GM13977 (cell line): Measurements from ENCODE around the gene SYT3.

ENCODE experiments used
- DNase-seq: peaks from one replicate; pipeline ENCODE4 v3.0.0; 2012; ENCODE audit warnings: low spot score
- in situ Hi-C: fragments of 300-500 bp; cut with MboI; formaldehyde crosslinking; loops from one replicate; pipeline ENCODE4 v1.12.0; 2022; ENCODE audit warnings: low sequenced_read_pairs, low pct_unique_long_range_greater_than_20kb, mixed read lengths, inconsistent platforms; ENCODE audit not compliant: unreplicated experiment
- TF ChIP-seq, protein P1 (sequence below): IDR thresholded peaks from 2 replicates; pipeline ENCODE4 v1.5.1; 2012; ENCODE audit warnings: mild to moderate bottlenecking, control low read depth; ENCODE audit not compliant: insufficient read depth; ENCODE audit errors: extremely low read depth, missing control alignments

The SYT3 gene

DNA sequence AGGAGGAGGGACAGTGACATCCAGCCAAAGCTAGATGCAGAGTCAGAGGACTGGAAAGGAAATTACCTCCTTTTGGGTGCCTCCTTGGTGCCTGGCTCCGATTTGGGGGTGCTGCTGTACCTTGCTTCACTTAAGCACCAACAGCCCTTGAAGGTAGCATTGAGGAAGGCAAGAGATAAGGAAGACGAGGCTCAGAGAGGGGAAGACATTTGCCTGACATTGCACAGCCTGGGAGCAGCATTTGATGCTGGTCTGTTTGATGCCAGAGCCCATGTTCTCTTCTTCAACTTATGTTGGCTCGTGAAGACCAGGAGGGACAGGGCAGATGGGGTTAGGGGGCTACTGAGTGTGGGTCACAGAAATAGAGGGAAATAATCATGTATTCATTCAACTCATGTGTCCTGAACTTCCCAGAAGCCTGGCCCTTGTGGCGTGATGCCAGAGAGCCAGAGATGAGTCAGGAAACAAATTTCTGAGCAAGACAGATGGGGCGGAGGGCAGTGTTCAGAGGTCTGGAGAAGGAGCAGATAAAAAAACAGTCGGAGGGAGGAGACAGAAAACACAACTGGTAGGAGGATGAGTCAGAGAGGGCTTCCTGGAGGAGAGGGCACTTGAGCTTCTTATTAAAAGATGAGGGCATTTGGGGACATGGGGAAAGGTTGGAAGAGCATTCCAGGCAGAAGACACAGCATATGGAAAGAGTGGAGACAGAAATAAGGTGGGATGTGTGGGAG lies 6.6 kb upstream of the SYT3 start:
- no peak for DNase-seq

DNA sequence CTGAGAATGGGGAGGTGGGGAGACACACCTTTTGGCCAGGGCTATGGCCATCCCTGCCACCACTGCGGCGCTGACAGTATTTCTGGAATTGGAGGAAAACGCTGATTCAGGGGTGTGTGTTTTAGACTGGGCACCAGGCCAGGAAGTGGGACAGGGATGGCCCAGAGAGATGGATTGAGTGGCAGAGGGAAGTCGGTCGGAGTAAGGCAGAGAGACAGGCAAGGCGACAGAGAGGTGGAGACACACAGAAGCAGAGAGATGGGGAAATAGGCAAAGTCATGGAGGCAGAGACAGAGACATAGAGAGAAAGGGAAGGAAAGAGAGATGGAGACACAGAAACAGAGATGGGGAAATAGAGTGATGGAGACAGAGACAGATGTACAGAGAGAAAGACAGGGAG lies 5.4 kb upstream of the SYT3 start:
- in situ Hi-C loops, result no loop called here
- DNase-seq, result no peak
- TF ChIP-seq, protein P1, sequence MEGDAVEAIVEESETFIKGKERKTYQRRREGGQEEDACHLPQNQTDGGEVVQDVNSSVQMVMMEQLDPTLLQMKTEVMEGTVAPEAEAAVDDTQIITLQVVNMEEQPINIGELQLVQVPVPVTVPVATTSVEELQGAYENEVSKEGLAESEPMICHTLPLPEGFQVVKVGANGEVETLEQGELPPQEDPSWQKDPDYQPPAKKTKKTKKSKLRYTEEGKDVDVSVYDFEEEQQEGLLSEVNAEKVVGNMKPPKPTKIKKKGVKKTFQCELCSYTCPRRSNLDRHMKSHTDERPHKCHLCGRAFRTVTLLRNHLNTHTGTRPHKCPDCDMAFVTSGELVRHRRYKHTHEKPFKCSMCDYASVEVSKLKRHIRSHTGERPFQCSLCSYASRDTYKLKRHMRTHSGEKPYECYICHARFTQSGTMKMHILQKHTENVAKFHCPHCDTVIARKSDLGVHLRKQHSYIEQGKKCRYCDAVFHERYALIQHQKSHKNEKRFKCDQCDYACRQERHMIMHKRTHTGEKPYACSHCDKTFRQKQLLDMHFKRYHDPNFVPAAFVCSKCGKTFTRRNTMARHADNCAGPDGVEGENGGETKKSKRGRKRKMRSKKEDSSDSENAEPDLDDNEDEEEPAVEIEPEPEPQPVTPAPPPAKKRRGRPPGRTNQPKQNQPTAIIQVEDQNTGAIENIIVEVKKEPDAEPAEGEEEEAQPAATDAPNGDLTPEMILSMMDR, result no peak

More for the DNA sequence above, 6.6 kb upstream of the SYT3 start:
- in situ Hi-C loops, result no loop called here
- TF ChIP-seq, protein P1, result no peak

DNA sequence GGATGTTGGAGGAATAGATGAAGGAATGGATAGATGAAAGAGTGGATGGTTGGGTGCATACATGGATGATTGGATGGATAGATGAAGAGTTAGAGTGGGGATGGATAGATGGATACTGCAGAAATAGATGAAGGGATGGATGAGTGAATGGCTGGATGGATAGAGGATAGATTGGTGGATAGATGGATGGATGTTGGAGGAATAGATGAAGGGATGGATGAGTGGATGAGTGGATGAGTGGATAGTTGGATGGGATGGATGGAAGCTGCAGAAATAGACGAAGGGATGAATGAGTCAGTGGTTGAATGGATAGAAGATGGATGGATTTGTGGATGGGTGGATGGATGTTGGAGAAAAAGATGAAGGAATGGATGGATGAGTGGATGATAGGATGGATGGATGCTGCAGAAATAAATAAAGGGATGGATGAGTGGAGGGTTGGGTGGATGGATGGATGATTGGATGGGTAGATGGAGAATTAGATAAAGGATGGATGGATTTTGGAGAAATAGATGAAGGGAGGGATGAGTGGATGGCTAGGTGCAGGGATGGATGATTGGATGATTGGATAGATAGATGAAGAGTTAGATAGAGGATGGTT lies 4.7 kb upstream of the SYT3 start:
- in situ Hi-C loops, result no loop called here
- no peak for DNase-seq
- TF ChIP-seq, protein P1, result no peak

DNA sequence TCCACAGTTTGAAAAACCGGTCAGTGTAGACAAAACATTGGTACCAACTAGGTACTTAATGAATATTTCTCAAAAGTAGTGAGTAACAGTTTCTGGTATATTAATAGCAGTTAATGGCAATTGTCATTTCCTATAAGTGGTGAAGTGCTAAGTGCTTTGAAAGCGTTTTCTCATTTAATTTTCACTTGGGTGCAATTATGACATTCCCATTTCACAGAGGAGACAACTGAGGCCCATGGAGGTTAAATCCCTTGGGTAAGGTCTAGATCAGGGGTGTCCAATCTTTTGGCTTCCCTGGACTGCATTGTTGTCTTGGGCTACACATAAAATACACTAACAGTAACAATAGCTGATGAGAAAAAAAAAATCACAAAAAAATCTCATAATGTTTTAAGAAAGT lies 687 bp upstream of the SYT3 start:
- DNase-seq, result no peak
- in situ Hi-C loops, result no loop called here
- TF ChIP-seq, protein P1, result no peak

- no peak for DNase-seq
- TF ChIP-seq, protein P1, result no peak
- in situ Hi-C loops, result no loop called here
These were observed 1.1 kb downstream of the SYT3 start for GRCh38 chr19:50638600-50638999.

DNA sequence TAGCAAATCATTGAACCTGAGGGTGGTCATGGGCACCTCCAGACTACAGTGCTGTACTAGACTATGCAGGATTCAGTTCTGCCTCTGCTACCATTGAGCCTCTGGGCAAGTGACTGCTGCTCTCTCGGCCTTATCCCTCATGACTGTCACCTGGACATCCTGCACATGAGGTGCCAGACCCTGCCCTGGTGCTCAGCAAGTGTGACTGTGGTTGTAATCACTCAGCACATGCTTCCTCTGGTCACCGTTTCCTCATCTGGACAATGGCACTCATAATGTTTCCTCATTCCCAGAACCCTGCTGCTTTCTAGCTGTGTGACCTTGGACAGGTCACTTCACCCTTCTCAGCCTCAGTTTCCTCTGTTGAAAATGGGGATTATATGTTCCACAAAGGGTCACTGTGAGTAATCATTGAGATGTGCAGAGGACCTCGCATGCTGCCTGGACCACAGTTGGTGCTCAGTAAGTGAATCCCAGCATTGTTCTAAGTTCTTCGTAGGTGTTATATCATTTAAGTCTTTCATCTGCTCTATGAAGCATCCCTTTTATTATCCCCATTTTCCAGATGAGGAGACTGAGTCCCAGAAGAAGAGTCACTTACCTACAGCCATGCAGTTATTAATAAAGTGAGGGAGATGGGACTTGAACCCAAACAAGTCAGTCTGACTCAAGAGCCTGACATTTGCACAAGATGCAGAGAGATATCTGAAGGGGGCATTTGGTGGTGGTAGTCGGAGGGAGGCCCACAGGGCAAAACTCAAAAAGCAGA lies 3.2 kb downstream of the SYT3 start:
- no peak for DNase-seq
- TF ChIP-seq, protein P1, result no peak
- in situ Hi-C loops, result no loop called here
